Measurements from ENCODE around the gene TP53I13. TPM values are rescaled to one million over a fixed set of nuclear protein-coding genes. Genes with fewer than 3 reads are reported as not detected.
A peak's percentile ranks its signal among the peaks of the same experiment; 100 is the strongest.

TP53I13 gene
- total and polyA plus RNA-seq, 2 of the 13 experiments (the other 11 are each of a cell fraction or from before 2014, with no cell fraction given): 16.9 to 25.7 TPM

- TF ChIP-seq, protein P1, sequence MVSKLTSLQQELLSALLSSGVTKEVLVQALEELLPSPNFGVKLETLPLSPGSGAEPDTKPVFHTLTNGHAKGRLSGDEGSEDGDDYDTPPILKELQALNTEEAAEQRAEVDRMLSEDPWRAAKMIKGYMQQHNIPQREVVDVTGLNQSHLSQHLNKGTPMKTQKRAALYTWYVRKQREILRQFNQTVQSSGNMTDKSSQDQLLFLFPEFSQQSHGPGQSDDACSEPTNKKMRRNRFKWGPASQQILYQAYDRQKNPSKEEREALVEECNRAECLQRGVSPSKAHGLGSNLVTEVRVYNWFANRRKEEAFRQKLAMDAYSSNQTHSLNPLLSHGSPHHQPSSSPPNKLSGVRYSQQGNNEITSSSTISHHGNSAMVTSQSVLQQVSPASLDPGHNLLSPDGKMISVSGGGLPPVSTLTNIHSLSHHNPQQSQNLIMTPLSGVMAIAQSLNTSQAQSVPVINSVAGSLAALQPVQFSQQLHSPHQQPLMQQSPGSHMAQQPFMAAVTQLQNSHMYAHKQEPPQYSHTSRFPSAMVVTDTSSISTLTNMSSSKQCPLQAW (CRISPR knock-in tag; IDR thresholded peaks at IDR 0.05): 0 out of 2 replicates have a peak, but pooled peaks have one; percentile 32
- TF ChIP-seq SALL1 (CRISPR knock-in tag; IDR thresholded peaks at IDR 0.05) (no peak), ZFP91 (CRISPR knock-in tag; IDR thresholded peaks at IDR 0.05; ENCODE audit: borderline replicate concordance) (peak; percentile 60; the same call in 1 of the 2 replicates), ZNF30 (CRISPR knock-in tag; IDR thresholded peaks at IDR 0.05) (no peak), ZFX (CRISPR knock-in tag; IDR thresholded peaks at IDR 0.05; ENCODE audit: low read depth) (peak; percentile 77), ZNF431 (CRISPR knock-in tag; IDR thresholded peaks at IDR 0.05; ENCODE audit: borderline replicate concordance, low read depth) (no peak), ARID4A (CRISPR knock-in tag; IDR thresholded peaks at IDR 0.05; ENCODE audit: borderline replicate concordance) (peak; percentile 60), BORCS8-MEF2B (CRISPR knock-in tag; IDR thresholded peaks at IDR 0.05) (peak; percentile 28; the same call in 1 of the 2 replicates), PATZ1 (CRISPR knock-in tag; IDR thresholded peaks at IDR 0.05) (peak; percentile 56), KLF16 (CRISPR knock-in tag; IDR thresholded peaks at IDR 0.05) (no peak), KDM3A (CRISPR knock-in tag; IDR thresholded peaks at IDR 0.05; ENCODE audit: low read depth) (0 out of 2 replicates have a peak, but pooled peaks have one; percentile 51), SRF (IDR thresholded peaks at IDR 0.05; ENCODE audit: low read depth, low read length) (no peak), ERF (CRISPR knock-in tag; IDR thresholded peaks at IDR 0.05) (no peak), ZNF737 (CRISPR knock-in tag; IDR thresholded peaks at IDR 0.05; ENCODE audit: borderline replicate concordance) (no peak), ZKSCAN5 (CRISPR knock-in tag; IDR thresholded peaks at IDR 0.05) (no peak), ZNF382 (CRISPR knock-in tag; IDR thresholded peaks at IDR 0.05; ENCODE audit: borderline replicate concordance) (no peak), ZSCAN22 (CRISPR knock-in tag; IDR thresholded peaks at IDR 0.05) (no peak)
- TF ChIP-seq, protein P2, sequence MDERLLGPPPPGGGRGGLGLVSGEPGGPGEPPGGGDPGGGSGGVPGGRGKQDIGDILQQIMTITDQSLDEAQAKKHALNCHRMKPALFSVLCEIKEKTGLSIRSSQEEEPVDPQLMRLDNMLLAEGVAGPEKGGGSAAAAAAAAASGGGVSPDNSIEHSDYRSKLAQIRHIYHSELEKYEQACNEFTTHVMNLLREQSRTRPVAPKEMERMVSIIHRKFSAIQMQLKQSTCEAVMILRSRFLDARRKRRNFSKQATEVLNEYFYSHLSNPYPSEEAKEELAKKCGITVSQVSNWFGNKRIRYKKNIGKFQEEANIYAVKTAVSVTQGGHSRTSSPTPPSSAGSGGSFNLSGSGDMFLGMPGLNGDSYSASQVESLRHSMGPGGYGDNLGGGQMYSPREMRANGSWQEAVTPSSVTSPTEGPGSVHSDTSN (CRISPR knock-in tag; IDR thresholded peaks at IDR 0.05): no peak
Observed at GRCh38 chr17:29588562-29589411, 20.3 kb downstream of the TP53I13 start (continued).

All from HepG2 (cell line).